CD4-positive, alpha-beta T cell treated with Interleukin-1 beta for 1 hour (primary cell): ENCODE results near the gene CARMIL1.

Source experiments
- DNase-seq, 2 donors: peaks; one replicate each; pipeline ENCODE4 v3.0.0-alpha.2; 2020 to 2022

The CARMIL1 gene

DNA sequence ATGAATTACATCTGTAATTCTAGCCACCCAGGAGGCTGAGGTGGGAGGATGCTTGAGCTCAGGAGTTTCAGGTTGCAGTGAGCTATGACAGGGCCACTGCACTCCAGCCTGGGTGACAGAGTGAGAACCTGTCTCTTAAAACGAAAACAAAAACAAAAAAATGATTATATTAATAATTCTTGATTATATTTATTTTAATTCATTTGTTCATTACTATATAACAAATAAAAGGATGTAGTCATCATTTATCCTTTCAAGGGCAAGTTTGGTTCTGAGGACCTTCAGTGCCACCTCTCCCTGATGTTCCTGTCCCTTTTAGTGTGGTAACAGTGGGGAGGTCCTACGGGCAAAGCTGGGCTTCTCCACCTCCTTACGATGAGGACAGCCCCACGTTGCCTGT, 205.7 kb downstream of the CARMIL1 start:
- no peak for DNase-seq

DNA sequence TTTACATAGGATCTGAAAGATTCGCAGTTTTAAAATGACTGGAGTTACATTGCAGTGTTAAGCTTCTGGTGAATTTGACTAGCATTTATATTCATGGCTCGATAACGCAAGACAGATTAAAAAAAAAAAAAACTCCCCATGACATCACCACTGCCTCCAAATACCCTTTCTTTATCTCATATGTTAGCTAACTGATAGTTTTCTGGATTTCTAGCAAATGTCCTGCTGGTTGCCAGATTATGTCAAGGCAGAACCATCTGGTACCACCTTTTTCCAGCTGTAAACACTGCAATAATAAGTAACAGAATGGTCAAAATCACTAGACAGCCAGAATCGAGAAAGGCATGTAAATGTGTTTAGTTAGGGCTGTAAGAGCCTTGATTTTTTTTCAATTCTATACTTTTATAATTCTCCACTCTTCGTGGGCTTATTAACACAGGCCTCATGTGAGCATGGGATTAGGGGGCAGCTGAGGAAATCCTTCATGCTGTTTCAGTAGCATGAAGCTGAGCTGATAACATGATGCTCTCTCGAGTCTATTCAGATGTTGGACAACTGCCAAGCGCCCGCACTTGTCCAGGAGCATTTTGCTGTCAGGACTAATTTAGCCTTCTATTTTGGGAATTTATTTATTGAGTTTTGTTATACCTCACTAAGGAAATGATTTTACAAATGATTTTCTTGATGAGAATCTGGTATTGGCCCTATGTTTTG, 206.8 kb downstream of the CARMIL1 start:
- DNase-seq, result no peak

- DNase-seq, result no peak
These were observed 207.4 kb downstream of the CARMIL1 start for GRCh38 chr6:25486550-25486949.

DNA sequence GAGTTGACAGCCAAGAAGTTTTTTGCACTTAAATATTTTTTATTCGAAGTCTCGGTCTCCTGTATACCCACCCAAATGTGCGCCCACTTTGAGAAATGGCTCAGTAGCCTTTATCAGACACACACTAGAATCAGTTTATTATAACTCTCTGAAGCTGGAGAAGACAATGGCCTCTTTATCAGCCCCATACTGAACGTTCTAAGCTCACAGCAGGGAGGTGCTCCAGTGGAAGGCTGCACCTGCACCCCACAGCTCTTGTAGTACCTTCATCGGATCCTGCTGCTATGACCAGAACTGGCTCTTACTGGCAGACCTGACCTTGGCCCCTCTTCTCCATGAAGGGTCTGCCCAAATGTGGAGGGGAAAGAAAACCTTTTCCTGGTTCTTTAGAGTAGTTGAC, 207.8 kb downstream of the CARMIL1 start:
- DNase-seq, result no peak

DNA sequence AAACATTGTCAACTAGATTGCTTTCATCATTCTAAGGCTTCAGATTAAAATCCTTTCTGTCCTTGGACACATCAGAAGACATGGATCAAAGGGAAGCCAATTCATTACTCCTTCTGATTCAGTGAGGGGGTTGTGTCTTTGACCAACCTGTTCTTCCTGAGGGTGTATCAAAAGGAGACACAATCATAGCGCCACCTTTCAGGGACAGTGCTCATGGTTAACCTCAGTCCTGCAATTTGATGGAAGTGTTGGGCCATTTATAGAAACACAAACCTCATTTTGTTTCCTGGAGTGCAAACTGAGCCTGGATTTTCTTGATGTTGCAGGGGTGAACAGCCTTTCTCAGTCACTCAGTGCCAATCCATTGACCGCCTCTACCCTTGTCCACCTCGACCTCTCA, 209.0 kb downstream of the CARMIL1 start:
- DNase-seq, result no peak

- DNase-seq, result no peak
These were observed 210.2 kb downstream of the CARMIL1 start for GRCh38 chr6:25489399-25489798.

- peak; percentile 65 to 73 for DNase-seq
These were observed 211.0 kb downstream of the CARMIL1 start for GRCh38 chr6:25490018-25490801.

GRCh38 chr6:25492951-25493350, 213.8 kb downstream of the CARMIL1 start:
- DNase-seq, result no peak

- no peak for DNase-seq
These were observed 215.3 kb downstream of the CARMIL1 start for GRCh38 chr6:25494469-25494868.

DNA sequence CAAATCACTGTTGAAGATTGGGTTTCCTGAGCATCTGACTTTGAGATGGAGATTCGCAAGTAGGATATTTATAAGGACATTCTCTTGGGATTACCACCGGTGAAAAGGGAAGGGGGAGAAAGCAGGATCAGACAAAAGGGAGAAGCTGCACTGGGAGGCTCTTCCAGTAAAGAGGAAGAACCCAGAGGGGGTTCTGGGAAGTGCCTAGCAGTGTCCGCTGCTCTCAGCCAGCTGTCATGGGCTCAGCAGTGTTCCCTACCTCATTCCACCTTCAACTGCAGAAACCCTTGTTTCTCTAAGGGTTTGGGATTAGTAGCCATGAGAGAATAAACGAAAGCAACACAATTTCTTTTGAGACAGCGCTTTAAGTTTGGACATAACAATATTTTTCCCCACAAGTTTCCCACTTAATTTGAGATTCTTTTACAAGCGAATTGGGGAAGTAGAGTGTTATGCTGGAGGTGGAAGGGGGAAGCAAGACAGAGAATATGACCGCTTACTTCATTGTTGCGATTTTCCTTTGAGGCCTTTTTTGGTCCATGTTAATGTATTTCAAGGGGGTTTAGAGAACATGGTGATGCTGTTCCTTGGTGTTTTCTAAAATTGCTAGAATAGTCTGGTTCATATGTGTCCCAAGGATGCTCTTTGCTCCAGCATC, 218.3 kb downstream of the CARMIL1 start:
- no peak for DNase-seq

DNA sequence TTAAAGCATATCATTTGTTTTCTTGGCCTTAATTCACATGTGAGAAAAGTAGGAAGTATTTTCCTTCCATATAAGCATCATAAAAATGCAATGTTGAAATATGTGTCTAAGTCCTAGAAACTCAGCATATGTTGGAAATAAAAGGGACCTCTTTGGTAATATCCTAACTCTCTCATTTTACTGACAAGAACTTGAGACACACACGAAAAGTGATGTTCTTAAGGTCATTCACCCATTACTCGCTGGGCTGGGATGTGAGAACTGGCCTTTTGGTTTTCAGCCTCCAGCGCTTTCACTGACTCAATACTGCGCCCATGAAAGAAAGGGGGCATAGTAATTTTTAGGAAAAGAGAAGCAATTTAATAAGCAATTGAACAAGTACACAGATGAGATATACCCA, 219.3 kb downstream of the CARMIL1 start:
- no peak for DNase-seq

GRCh38 chr6:25499615-25500235, 220.6 kb downstream of the CARMIL1 start:
- no peak for DNase-seq

- DNase-seq, result no peak
These were observed 224.5 kb downstream of the CARMIL1 start for GRCh38 chr6:25503686-25504085.

DNA sequence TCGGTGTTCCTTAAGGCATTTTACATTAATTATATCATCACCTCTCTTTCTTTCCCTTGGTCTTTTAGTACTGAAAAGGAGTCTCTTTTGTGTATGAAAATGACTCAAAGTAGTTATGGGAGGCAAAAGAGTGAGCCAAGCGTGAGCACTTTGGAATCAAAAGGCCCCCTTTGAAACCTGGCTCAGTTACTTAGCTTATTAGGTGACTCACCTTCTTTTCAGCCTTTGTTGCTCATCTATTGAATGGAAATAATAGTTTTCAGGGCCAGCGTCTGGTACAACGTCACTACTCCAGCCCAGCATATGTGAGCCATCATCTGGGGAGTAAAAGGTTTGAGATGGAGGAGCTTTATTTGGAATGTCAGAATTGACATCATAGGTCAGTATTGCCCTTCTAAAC, 225.5 kb downstream of the CARMIL1 start:
- DNase-seq, result no peak

DNA sequence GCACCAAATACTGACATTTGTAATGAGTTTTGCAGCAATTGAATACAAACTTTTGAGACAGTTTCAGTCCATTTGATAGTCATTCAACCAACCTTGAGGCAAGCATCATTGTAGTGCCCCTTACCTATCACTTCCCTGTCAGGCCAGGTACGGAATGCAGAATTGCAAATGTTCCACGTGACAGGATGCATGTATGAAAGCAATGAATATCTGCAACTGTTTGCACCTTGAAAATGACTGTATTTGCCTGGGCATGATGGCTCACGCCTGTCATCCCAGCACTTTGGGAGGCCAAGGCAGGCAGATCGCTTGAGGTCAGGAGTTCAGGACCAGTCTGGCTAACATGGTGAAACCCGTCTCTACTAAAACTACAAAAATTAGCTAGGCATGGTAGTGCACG, 226.8 kb downstream of the CARMIL1 start:
- DNase-seq, result no peak

DNA sequence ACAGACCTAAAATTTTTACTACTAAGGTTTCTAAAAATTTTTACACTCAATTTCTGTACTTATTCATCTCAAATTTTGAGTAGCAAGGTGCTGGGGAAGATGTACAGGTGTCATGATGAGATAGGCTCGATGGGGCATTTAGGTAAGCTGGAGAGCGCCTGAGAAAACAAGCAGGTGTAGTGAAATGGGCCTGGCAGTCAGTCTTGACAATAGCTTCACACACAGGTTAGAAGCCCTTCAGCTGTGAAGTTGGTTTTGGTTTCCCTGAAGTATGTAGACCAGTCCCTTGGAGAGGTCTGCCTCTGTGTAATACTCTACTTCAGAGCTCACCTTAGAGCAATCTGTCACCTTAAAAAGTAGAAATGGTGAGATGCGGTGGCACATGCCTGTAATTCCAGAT, 228.9 kb downstream of the CARMIL1 start:
- no peak for DNase-seq

DNA sequence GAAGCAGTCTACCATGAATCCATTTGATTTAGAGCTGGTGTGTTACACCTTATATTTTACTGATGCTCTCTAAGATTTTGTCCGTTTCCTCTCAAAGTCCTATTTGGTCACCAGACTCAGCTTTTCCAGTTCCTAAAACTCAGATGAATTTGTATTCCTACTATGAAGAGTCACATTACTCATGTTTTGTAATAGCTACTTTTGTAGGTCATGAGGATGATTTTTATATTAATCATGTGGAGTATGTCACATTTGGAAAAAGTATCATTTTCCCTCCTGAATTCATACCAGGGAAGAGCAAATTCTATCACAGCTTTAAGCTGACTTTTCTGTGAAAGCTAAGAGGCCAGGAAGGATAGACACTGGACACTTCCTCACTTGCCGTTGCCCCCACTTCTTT, 232.2 kb downstream of the CARMIL1 start:
- no peak for DNase-seq

- no peak for DNase-seq
These were observed 233.4 kb downstream of the CARMIL1 start for GRCh38 chr6:25512560-25512959.

DNA sequence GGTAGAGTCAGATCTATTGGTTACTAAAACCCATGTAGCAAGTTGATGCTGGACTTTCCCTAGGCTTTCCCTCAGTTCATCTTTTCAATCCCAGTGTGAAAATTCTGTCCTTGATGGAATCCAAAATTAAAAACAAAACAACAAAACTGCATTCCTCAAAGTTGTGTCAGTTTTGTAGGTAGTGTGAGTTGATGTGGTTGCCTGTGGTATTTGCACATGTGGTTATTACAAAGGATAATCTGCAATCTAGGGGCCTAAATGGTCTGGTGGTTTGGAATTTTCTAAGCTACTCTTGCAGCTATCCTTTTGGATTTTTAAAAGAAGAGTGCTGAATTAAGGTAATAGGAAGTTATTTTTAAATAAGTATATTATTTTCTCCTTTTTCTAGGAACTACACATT, 240.7 kb downstream of the CARMIL1 start:
- DNase-seq, result no peak

- DNase-seq, result no peak
These were observed 245.4 kb downstream of the CARMIL1 start for GRCh38 chr6:25524542-25524941.

DNA sequence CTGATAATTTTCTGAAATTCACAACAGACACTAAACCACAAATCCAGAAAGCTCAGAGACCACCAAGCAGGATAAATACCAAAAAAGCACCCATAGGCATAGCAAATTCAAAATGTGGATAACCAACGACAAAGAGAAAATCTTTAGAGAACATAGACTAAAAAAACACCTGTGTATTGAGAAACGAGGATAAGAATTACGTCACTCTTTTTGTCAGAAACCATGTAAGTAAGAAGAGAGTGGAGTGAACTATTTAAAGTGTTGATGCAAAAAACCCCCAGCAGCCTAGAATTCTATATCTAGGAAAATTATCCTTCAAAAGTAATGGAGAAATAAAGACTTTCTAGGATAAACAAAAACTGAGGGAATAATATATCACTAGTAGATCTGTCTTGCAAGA, 245.9 kb downstream of the CARMIL1 start:
- DNase-seq, result no peak

DNA sequence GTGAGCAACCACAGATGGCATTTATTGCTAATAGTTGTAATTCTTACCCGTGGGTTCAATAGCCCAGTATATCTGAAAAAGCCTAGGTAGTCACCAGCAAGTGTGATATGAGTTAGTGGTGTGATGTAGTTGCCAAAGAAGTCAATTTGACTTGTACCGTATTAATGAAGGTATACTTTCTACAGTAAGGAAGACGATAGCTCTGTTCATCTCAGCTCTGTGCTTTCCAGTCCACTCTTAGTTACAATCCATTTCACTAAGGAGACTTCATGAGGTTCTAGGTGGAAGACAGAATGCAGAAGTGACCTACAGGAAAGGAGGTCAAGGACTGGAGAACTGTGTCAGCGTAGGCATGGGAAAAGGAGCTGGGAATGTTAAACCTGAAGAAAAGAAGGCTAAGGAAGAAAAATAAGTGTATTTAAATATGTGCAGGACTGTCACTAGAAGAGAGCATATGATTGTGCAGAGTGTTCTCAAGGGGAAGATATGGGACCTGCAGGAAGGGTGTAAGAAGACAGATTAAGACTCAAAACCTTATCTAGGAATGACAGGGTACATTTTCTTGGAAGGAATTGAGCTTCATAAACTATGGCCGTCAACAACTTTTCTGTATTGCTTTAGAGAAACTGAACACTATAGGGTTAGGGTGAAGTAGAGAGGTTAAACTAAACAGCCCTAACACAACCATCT, 255.9 kb downstream of the CARMIL1 start:
- DNase-seq, result no peak

- no peak for DNase-seq
These were observed 256.6 kb downstream of the CARMIL1 start for GRCh38 chr6:25535632-25536225.
